Measurements from ENCODE around the gene CLEC4F. TPM values are rescaled to one million over a fixed set of nuclear protein-coding genes. Genes with fewer than 3 reads are reported as not detected.

The CLEC4F gene
- total and polyA plus RNA-seq, 4 donors = 0.03 to 0.25 (median 0.19) TPM; not detected in 1

DNA sequence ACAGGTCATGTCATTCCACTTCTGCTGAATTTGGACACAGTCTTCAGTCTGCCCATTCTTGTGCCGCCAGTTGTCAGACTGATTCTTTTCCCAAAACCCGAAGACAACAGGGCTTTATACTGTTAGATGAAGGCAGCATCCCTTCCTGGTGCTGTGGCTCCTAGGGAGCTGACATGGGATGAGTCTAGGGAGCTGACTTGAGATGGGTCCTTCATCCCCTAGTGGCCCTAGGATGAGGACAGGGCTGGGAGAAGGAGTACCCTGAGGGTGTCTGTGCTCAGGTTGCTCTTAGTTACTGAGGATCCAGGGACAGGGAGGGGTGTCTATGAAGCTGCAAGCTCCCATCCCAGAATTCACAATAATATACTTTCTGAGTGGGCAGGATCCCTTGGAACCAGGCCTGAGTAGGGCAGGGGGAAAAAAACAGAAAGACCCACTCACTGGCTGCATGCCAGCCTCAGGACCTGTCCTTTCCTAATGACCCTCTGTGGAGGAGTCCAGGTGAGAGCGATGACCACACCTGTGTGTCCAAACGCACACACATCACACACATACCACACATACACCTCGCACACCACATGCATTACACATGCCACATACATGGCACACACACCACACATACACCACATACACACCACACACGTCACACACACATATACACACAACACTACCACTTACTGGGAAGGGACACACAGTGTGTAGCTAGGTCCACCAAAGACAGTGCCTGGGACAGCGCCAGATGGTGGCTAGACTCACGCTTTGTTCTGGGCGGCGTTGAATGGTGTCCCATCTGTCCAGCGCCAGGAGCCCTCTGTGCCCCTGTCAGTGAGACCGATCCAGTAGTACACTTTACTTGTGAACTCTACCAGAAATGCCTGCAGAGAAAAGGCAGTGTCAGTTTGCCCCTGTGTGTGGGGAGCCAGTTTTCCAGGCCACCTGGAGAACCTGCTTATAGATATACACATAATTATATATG is 11.1 kb downstream of the CLEC4F start:
- no peaks in the 10 kb centered on the region for H3K9me3 ChIP-seq (ENCODE audit: control insufficient read depth in 4 of 4, low read length in 3 of 4)
- H3K4me1 ChIP-seq (ENCODE audit: control insufficient read depth in 4 of 4, insufficient read depth in 4 of 4, low read length in 3 of 4) = no peaks in the 10 kb centered on the region
- no peaks in the 10 kb centered on the region for H3K27me3 ChIP-seq (ENCODE audit: control insufficient read depth in 4 of 4, insufficient read depth in 4 of 4, low read length in 3 of 4)
- WGBS = 95% methylated on average over 12 of the region's 12 CpGs
- no peak for DNase-seq (ENCODE audit: low spot score)
- TF ChIP-seq TAF1 (conservative IDR thresholded peaks at IDR 0.05) (no peak), NR2F2 (IDR thresholded peaks at IDR 0.05) (no peak), FOXA1 (IDR thresholded peaks at IDR 0.05) (no peak), FOXA2 (IDR thresholded peaks at IDR 0.05) (no peak), RXRA (IDR thresholded peaks at IDR 0.05) (no peak), HNF4G (IDR thresholded peaks at IDR 0.05) (no peak), HNF4A (conservative IDR thresholded peaks at IDR 0.05) (no peak), YY1 (IDR thresholded peaks at IDR 0.05) (no peak), SP1 (IDR thresholded peaks at IDR 0.05) (no peak), GABPA (IDR thresholded peaks at IDR 0.05 in 1 of 2, conservative IDR thresholded peaks at IDR 0.05 in 1 of 2) (no peak), JUND (IDR thresholded peaks at IDR 0.05) (no peak), EGR1 (IDR thresholded peaks at IDR 0.05; ENCODE audit: low read depth in 2 of 2) (no peak), RAD21 (IDR thresholded peaks at IDR 0.05) (no peak)
- TF ChIP-seq, protein P1, sequence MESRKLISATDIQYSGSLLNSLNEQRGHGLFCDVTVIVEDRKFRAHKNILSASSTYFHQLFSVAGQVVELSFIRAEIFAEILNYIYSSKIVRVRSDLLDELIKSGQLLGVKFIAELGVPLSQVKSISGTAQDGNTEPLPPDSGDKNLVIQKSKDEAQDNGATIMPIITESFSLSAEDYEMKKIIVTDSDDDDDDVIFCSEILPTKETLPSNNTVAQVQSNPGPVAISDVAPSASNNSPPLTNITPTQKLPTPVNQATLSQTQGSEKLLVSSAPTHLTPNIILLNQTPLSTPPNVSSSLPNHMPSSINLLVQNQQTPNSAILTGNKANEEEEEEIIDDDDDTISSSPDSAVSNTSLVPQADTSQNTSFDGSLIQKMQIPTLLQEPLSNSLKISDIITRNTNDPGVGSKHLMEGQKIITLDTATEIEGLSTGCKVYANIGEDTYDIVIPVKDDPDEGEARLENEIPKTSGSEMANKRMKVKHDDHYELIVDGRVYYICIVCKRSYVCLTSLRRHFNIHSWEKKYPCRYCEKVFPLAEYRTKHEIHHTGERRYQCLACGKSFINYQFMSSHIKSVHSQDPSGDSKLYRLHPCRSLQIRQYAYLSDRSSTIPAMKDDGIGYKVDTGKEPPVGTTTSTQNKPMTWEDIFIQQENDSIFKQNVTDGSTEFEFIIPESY (IDR thresholded peaks at IDR 0.05) = no peak
- TF ChIP-seq, protein P2, sequence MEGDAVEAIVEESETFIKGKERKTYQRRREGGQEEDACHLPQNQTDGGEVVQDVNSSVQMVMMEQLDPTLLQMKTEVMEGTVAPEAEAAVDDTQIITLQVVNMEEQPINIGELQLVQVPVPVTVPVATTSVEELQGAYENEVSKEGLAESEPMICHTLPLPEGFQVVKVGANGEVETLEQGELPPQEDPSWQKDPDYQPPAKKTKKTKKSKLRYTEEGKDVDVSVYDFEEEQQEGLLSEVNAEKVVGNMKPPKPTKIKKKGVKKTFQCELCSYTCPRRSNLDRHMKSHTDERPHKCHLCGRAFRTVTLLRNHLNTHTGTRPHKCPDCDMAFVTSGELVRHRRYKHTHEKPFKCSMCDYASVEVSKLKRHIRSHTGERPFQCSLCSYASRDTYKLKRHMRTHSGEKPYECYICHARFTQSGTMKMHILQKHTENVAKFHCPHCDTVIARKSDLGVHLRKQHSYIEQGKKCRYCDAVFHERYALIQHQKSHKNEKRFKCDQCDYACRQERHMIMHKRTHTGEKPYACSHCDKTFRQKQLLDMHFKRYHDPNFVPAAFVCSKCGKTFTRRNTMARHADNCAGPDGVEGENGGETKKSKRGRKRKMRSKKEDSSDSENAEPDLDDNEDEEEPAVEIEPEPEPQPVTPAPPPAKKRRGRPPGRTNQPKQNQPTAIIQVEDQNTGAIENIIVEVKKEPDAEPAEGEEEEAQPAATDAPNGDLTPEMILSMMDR (IDR thresholded peaks at IDR 0.05; ENCODE audit: low read depth, low read length, missing input control) = no peak
- TF ChIP-seq, protein P3, sequence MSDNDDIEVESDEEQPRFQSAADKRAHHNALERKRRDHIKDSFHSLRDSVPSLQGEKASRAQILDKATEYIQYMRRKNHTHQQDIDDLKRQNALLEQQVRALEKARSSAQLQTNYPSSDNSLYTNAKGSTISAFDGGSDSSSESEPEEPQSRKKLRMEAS (IDR thresholded peaks at IDR 0.05) = no peak
- TF ChIP-seq, protein P4, sequence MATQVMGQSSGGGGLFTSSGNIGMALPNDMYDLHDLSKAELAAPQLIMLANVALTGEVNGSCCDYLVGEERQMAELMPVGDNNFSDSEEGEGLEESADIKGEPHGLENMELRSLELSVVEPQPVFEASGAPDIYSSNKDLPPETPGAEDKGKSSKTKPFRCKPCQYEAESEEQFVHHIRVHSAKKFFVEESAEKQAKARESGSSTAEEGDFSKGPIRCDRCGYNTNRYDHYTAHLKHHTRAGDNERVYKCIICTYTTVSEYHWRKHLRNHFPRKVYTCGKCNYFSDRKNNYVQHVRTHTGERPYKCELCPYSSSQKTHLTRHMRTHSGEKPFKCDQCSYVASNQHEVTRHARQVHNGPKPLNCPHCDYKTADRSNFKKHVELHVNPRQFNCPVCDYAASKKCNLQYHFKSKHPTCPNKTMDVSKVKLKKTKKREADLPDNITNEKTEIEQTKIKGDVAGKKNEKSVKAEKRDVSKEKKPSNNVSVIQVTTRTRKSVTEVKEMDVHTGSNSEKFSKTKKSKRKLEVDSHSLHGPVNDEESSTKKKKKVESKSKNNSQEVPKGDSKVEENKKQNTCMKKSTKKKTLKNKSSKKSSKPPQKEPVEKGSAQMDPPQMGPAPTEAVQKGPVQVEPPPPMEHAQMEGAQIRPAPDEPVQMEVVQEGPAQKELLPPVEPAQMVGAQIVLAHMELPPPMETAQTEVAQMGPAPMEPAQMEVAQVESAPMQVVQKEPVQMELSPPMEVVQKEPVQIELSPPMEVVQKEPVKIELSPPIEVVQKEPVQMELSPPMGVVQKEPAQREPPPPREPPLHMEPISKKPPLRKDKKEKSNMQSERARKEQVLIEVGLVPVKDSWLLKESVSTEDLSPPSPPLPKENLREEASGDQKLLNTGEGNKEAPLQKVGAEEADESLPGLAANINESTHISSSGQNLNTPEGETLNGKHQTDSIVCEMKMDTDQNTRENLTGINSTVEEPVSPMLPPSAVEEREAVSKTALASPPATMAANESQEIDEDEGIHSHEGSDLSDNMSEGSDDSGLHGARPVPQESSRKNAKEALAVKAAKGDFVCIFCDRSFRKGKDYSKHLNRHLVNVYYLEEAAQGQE (IDR thresholded peaks at IDR 0.05) = no peak
- TF ChIP-seq, protein P5, sequence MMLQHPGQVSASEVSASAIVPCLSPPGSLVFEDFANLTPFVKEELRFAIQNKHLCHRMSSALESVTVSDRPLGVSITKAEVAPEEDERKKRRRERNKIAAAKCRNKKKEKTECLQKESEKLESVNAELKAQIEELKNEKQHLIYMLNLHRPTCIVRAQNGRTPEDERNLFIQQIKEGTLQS (IDR thresholded peaks at IDR 0.05) = no peak
- no peak overlapping the region for H3K27ac ChIP-seq (ENCODE audit: low read depth in 1 of 2, low read length in 2 of 2)
- H3K4me3 ChIP-seq (ENCODE audit: low read depth in 1 of 3, low read length in 3 of 3) = no peak overlapping the region
- H3K36me3 ChIP-seq (ENCODE audit: control insufficient read depth in 4 of 4, insufficient read depth in 3 of 4, low read depth in 1 of 4, low read length in 3 of 4) = no peaks in the 10 kb centered on the region
- H3K9ac ChIP-seq (ENCODE audit: low read depth in 1 of 2, low read length in 2 of 2) = no peak overlapping the region
